Measurements from ENCODE around the gene RNASEH2C.
"Not testable (repeated sequence)": the region's sequence is repeated elsewhere in the genome, so short reads cannot be mapped to it uniquely, and the experiment has no call there.

The RNASEH2C gene

GRCh38 chr11:65744699-65745042 lies 24.1 kb upstream of the RNASEH2C start:
- no peak overlapping the region for H3K4me3 ChIP-seq (ENCODE audit: low read depth, low read length)
- no peak for DNase-seq (ENCODE audit: low read depth)
- TF ChIP-seq CTCF (IDR thresholded peaks at IDR 0.05; ENCODE audit: control insufficient read depth, extremely low read depth, insufficient read depth) = no peak

GRCh38 chr11:65744026-65744698 lies 23.6 kb upstream of the RNASEH2C start:
- DNase-seq (ENCODE audit: low read depth) = peak; percentile 23
- H3K4me3 ChIP-seq (ENCODE audit: low read depth, low read length) = no peak overlapping the region
- peak; percentile 34 for TF ChIP-seq CTCF (IDR thresholded peaks at IDR 0.05; ENCODE audit: control insufficient read depth, extremely low read depth, insufficient read depth)

DNA sequence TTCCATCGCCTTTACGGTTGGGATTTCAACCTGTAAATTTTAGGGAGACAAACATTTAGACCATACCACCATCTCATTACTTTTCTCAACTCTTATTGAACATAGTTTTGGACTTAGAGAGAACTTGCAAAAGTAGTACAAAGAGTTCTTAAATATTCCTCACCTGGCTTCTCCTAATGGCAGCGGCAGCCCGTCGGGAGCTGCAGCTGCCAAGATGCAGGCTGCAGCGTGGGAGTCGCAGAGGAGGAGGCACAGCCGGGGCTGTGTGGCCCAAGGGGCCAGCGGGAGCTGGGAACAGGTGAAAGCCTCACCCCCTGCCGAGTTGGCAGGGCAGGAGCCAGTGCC lies 23.1 kb upstream of the RNASEH2C start:
- TF ChIP-seq CTCF (IDR thresholded peaks at IDR 0.05; ENCODE audit: control insufficient read depth, extremely low read depth, insufficient read depth) = no peak
- H3K4me3 ChIP-seq (ENCODE audit: low read depth, low read length) = no peak overlapping the region
- no peak for DNase-seq (ENCODE audit: low read depth)

DNA sequence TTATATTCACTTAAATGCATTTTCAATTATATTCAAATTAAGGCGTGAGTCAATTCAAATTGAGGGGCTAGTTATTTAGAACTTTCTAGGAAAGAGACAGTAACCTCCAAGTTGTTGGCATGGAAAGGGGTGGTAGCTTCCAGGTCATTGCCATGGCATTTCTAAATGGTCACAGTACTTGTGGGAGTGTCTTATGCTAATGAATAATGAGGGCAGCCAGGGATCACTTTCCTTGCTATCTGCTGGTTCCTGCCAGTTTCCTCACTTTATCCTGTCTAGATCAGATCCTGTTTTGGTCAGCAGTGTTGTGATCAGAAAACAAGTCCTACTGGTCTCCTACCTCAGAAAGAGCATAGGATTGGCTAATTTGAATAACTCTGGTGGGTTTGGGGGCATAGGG lies 21.8 kb upstream of the RNASEH2C start:
- no peak overlapping the region for H3K4me3 ChIP-seq (ENCODE audit: low read depth, low read length)
- DNase-seq (ENCODE audit: low read depth) = peak; percentile 38
- no peak for TF ChIP-seq CTCF (IDR thresholded peaks at IDR 0.05; ENCODE audit: control insufficient read depth, extremely low read depth, insufficient read depth)

DNA sequence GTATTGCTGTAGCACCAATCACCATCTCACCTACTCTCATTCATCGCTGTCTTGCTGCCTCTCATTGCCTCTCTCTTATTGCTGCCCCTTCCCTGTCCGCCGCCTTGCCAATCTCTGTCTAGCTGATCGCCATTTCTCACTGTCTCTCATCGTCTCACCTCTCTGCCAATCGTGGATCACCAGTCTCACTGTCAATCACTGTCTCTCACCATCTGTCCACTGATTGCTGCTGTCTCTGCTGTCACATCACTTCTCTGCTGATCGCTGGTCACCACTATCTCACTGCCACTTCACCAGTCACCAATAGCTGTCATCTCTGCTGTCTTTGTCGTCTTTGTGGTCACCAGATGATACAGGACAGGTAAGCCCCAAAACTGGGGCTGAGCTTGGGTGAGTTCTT lies 20.6 kb upstream of the RNASEH2C start:
- no peak overlapping the region for H3K4me3 ChIP-seq (ENCODE audit: low read depth, low read length)
- no peak for DNase-seq (ENCODE audit: low read depth)
- TF ChIP-seq CTCF (IDR thresholded peaks at IDR 0.05; ENCODE audit: control insufficient read depth, extremely low read depth, insufficient read depth) = no peak

DNA sequence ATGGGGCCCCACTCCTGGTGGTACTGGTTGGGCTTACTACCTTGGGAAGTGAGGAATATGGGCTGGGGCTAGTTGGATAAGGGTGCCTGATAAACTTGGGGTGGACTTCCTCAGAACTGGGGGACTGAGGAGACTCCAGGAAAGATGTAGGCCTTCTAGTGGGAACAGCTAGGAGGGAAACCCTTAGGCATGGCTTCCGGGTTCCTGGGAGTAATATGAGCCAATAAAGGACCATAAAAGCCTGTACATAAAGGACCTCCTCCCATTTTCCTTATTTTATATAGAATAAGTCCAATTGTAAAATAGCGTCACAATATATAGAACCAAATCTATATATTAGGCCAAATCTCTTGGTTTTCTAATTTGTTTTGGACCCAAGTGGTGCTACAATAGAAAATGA lies 18.4 kb upstream of the RNASEH2C start:
- H3K4me3 ChIP-seq (ENCODE audit: low read depth, low read length) = no peak overlapping the region
- no peak for DNase-seq (ENCODE audit: low read depth)
- TF ChIP-seq CTCF (IDR thresholded peaks at IDR 0.05; ENCODE audit: control insufficient read depth, extremely low read depth, insufficient read depth) = no peak

DNA sequence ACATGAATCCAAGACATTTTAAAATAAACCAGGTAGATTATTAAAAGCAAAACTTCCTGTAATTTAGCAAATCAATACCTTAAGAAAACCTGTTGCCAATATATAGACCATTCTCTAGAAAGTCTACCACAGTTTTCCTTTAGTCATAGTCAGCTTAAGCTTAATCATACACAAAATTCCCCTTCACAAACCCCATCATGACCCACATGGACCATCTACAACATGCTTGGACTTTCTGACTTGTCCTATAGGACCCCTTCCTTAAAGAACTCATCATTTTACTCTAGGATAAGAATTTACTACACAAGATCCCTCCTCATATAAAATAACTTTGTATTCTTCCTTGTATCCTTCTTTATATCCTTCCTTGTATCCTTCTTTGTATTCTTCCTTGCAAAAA lies 16.2 kb upstream of the RNASEH2C start:
- DNase-seq (ENCODE audit: low read depth) = no peak
- no peak overlapping the region for H3K4me3 ChIP-seq (ENCODE audit: low read depth, low read length)
- TF ChIP-seq CTCF (IDR thresholded peaks at IDR 0.05; ENCODE audit: control insufficient read depth, extremely low read depth, insufficient read depth) = no peak

DNA sequence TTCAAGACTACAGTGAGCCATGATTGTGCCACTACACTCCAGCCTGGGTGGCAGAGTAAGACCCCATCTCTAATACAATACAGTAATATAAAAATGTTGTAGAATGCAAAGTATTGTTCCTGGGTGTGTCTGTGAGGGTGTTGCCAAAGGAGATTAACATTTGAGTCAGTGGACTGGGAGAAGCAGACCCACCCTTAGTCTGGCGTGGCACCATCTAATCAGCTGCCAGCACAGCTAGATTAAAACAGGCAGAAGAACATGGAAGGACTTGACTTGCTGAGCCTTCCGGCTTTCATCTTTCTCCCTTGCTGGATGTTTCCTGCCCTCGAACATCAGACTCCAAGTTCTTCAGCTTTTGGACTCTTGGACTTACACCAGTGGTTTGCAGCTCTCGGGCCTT lies 14.5 kb upstream of the RNASEH2C start:
- not testable (repeated sequence) for DNase-seq (ENCODE audit: low read depth); H3K4me3 ChIP-seq (ENCODE audit: low read depth, low read length)
